GM12801 (cell line): Measurements from ENCODE around the gene SMYD3.

Experiments used
- TF ChIP-seq, protein P1 (sequence below): IDR thresholded peaks from one replicate; pipeline ENCODE4 v1.5.1; 2011; ENCODE audit warnings: control low read depth; ENCODE audit not compliant: insufficient read length; ENCODE audit errors: extremely low read depth

SMYD3 gene

DNA sequence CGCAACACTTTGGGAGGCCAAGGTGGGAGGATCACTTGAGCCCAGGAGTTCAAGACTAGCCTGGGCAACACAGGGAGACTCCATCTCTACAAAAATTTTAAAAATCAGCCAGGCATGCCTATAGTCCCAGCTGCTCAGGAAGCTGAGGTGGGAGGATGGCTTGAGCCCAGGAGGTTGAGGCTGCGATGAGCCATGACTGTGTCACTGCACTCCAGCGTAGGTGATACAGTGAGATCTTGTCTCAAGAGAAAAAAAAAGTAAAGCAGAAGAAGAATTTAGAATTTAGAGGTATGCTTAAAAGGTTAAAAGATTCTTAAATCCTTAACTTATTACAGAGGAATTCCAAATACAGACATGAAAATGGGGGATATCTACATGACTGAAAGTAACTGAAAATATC lies 79.5 kb downstream of the SMYD3 start:
- TF ChIP-seq, protein P1, sequence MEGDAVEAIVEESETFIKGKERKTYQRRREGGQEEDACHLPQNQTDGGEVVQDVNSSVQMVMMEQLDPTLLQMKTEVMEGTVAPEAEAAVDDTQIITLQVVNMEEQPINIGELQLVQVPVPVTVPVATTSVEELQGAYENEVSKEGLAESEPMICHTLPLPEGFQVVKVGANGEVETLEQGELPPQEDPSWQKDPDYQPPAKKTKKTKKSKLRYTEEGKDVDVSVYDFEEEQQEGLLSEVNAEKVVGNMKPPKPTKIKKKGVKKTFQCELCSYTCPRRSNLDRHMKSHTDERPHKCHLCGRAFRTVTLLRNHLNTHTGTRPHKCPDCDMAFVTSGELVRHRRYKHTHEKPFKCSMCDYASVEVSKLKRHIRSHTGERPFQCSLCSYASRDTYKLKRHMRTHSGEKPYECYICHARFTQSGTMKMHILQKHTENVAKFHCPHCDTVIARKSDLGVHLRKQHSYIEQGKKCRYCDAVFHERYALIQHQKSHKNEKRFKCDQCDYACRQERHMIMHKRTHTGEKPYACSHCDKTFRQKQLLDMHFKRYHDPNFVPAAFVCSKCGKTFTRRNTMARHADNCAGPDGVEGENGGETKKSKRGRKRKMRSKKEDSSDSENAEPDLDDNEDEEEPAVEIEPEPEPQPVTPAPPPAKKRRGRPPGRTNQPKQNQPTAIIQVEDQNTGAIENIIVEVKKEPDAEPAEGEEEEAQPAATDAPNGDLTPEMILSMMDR, result no peak

DNA sequence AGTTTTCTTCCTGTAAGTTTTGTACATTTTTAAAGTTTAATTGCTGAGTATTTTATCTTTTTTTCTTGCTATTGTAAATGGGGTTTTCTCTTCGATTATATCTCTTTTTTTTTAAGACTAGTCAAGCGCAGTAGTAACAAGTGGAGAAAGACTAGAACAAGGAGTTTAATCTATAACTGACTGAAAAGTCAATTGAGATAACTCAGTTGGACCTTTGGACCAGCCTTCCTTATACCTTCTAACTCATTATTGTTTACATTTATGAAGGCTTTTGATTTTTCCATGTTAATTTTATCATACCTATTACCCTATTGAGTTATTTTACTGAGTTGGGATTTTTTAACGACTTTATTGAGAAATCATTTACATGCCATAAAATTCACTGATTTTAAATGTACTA lies 81.2 kb downstream of the SMYD3 start:
- TF ChIP-seq, protein P1, result no peak

DNA sequence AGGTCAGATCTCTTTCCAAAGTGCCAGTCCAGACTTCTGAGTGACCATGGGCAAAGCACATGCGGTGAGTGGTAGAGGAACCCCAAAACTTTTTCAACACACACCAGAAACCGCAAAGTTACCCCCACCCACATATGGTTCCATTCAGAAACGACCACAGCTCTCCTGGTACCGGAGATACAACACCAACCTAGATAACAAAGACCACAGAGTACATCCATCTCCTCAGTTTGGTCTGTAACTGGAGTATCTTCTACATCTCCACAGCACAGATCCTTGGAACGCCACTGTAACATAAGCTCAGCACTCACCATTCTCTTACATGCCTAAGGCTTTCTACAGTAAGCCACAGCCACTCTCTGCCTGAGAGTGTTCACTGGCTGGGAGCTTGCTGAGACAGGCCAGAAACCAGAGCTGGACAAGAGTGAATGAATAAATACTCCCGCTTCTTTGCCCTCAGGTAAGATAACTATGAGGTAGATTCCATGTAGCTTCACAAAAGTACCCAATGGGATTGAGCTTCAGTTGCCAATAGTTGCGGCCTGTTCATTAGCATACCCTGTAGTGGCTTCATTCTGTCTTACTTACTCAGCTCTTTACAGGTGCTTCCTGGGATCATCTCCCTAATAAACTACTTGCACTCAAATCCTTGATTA lies 81.8 kb downstream of the SMYD3 start:
- TF ChIP-seq, protein P1, result no peak

DNA sequence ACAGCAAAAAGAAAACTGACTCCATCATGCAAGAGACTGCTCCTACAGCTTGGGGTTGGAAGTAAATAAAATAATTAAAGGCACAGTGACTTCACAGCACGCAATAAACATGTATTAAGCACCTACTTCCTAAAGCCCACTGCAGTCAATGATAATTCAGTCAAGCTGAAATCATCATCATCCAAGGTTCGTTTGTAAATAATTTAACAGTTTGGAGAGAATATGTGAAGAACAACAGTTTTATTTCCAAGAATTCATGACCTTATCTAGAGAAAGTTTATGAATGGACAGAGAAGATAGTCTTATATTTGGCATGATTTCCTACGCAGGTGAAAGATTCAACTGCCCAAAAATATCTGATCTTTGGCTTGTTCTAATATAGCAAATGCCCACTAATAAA lies 86.8 kb downstream of the SMYD3 start:
- TF ChIP-seq, protein P1, result no peak

DNA sequence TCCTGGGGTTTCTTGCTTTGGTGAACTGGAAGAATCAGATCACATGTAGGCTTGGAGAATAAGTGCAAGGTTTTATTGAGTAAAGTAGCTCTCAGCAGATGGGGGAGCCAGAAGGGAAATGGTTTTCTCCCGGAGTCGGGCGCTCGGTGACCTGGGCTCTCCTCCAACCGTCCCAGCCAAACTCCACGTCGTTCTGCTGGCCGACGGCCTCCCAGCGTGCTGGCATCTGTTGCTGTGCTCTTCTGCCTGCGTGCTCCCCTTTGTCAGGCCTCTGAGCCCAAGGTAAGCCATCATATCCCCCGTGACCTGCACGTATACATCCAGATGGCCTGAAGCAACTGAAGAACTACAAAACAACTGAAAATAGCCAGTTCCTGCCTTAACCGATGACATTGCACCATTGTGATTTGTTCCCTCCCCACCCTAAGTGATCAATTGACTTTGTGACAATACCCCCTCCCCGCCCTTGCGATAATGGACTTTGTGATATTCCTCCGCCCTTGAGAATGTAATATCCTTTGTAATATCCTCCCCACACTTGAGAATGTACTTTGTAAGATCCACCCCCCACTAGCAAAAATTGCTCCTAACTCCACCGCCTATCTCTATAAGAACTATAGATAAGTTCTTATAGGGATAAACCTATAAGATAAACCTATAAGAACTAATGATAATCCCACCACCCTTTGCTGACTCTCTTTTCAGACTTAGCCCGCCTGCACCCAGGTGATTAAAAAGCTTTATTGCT lies 88.3 kb downstream of the SMYD3 start:
- TF ChIP-seq, protein P1, result no peak

DNA sequence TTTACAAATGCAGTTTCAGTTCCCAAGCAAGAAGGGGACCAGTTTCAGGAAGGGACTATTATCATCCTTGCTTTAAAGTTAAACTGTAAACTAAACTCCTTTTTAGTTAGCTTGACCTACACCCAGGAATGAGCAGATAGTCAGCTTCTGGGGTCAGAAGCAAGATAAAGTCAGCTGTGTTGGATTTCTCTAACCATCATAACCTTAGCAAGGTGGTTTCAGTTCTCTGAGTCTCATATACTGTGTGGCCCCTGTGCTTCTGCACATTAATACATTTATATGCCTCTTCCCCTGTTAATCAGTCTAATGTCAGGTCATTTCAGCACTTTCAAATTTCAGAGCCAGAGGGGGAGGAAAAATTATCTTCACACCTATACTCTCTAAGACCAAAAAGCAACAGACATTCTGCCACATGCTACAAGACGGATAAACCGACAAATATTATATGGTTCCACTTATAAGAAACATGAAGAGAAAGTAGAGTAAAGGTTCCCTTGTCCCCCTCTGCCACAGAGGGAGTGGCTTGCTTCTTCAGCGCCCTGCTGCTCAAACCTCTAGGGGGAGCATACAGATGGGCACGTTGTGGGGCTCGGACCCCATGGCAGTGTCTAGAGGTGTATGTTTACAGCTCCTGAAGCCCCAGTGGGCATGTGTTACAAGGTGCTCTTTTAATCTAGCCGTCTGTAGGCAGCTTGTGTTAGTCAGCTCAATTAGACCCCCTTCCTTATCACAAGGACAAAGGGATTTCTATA lies 89.1 kb downstream of the SMYD3 start:
- TF ChIP-seq, protein P1, result no peak

DNA sequence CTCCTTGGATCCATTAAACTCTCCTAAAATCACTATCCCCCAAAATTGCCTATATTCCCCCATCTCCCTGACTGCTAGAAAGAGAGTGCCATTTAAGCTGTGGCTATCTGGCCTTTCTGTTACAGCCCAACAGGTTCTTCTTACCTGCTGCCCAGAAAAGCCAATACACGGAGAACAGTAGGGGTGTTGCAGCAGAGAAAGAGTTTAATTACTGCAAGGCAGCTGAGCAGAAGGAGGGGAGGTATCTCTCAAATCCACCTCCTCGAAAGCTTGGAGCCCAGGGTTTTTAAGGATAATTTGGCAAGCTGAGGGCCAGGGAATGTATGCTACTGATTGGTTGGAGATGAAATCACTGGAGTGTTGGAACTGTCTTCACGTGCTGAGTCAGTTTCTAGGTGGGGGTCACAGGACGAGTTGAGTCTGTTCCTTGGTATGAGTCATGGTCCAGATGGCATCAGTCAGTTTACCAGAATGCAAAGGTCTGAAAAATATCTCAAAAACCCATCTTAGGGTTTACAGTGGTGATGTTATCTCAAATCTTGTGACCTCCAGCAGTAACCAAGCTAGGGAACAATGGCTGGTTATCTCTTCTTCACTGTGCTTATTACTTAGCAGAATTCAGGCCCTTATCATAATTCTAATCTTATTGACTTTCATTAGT lies 89.8 kb downstream of the SMYD3 start:
- TF ChIP-seq, protein P1, result no peak
